Neural cell (in vitro differentiated cells): Measurements from ENCODE around the gene RBM10. TPM values are rescaled to one million over a fixed set of nuclear protein-coding genes. Genes with fewer than 3 reads are reported as not detected.

Experiments
- H2AFZ ChIP-seq: fragments of 200-600, 300-800 bp; sonication (generic), shearing (Covaris generic); 2 replicates; pipeline ENCODE4 v1.6.0; 2014; ENCODE audit warnings: low read depth, mild to moderate bottlenecking, antibody characterized with exemption, low read length, moderate library complexity
- H3F3A ChIP-seq: fragments of 200-600 bp; shearing (Covaris generic); 2 replicates; pipeline ENCODE4 v1.6.1; 2016; ENCODE audit warnings: mild to moderate bottlenecking, moderate library complexity, mixed read lengths, antibody characterized with exemption, low read length; ENCODE audit not compliant: insufficient read depth, poor library complexity, severe bottlenecking
- H3K27ac ChIP-seq: fragments of 200-600, 300-800 bp; sonication (generic), shearing (Covaris generic); 2 replicates; pipeline ENCODE4 v1.5.1; 2014; ENCODE audit warnings: mild to moderate bottlenecking, low read length, moderate library complexity
- H3K27me3 ChIP-seq: fragments of 300-800, 200-600 bp; sonication (generic), shearing (Covaris generic); 2 replicates; pipeline ENCODE4 v1.6.0; 2014; ENCODE audit warnings: mild to moderate bottlenecking, low read depth, low read length, moderate library complexity; ENCODE audit not compliant: insufficient read depth
- H3K36me3 ChIP-seq: fragments of 300-800, 200-600 bp; sonication (generic), shearing (Covaris generic); 2 replicates; pipeline ENCODE4 v1.5.1; 2014; ENCODE audit warnings: mild to moderate bottlenecking, antibody characterized with exemption, low read length, moderate library complexity; ENCODE audit not compliant: insufficient read depth
- H3K4me2 ChIP-seq: fragments of 300-800, 200-600 bp; sonication (generic), shearing (Covaris generic); 2 replicates; pipeline ENCODE4 v1.6.0; 2014; ENCODE audit warnings: mild to moderate bottlenecking, low read length
- H3K4me3 ChIP-seq: fragments of 300-800, 200-600 bp; sonication (generic), shearing (Covaris generic); 2 replicates; pipeline ENCODE4 v1.5.1; 2014; ENCODE audit warnings: mild to moderate bottlenecking, low read length, moderate library complexity
- H3K79me2 ChIP-seq: fragments of 200-600 bp; shearing (Covaris generic); replicated peaks from 2 replicates; pipeline ENCODE4 v1.6.0; 2014; ENCODE audit warnings: mild to moderate bottlenecking, low read length, moderate library complexity; ENCODE audit not compliant: insufficient read depth
- H3K9ac ChIP-seq: fragments of 300-800, 200-600 bp; sonication (generic), shearing (Covaris generic); 2 replicates; pipeline ENCODE4 v1.6.1; 2016; ENCODE audit warnings: mild to moderate bottlenecking, low read length, mixed read lengths
- H3K9me2 ChIP-seq: fragments of 200-600 bp; shearing (Covaris generic); 2 replicates; pipeline ENCODE4 v1.6.1; 2016; ENCODE audit warnings: mild to moderate bottlenecking, low read length, mixed read lengths; ENCODE audit not compliant: insufficient read depth
- H3K9me3 ChIP-seq: fragments of 200-600, 300-800 bp; sonication (generic), shearing (Covaris generic); 2 replicates; pipeline ENCODE4 v1.6.1; 2016; ENCODE audit warnings: mild to moderate bottlenecking, mixed run types, low read length, moderate library complexity, mixed read lengths
- H4K20me1 ChIP-seq: fragments of 200-600 bp; shearing (Covaris generic); 2 replicates; pipeline ENCODE4 v1.6.1; 2016; ENCODE audit warnings: mild to moderate bottlenecking, mixed run types; ENCODE audit not compliant: insufficient read depth
- CTCF ChIP-seq: fragments of 450-650 bp; IDR thresholded peaks from 2 replicates; pipeline ENCODE4 v1.5.1; 2014; ENCODE audit warnings: antibody characterized with exemption, mild to moderate bottlenecking, moderate library complexity; ENCODE audit not compliant: poor library complexity, severe bottlenecking
- EP300 ChIP-seq: fragments of 450-650 bp; conservative IDR thresholded peaks from 2 replicates; pipeline ENCODE4 v1.6.1; 2014; ENCODE audit warnings: antibody characterized with exemption, mild to moderate bottlenecking, moderate library complexity; ENCODE audit not compliant: poor library complexity, severe bottlenecking
- EZH2 ChIP-seq: fragments of 200-600, 300-800 bp; shearing (Covaris generic), sonication (generic); IDR thresholded peaks from 2 replicates; pipeline ENCODE4 v1.6.1; 2014; ENCODE audit warnings: antibody characterized with exemption, low read length, borderline replicate concordance, mild to moderate bottlenecking; ENCODE audit not compliant: insufficient read depth, poor library complexity, severe bottlenecking
- MXI1 ChIP-seq: fragments of 450-650 bp; conservative IDR thresholded peaks from 2 replicates; pipeline ENCODE4 v1.6.1; 2014; ENCODE audit warnings: antibody characterized with exemption, mild to moderate bottlenecking; ENCODE audit not compliant: poor library complexity, severe bottlenecking
- POLR2AphosphoS5 ChIP-seq: IDR thresholded peaks from 2 replicates; pipeline ENCODE4 v1.6.1; 2012
- RAD21 ChIP-seq: fragments of 450-650 bp; conservative IDR thresholded peaks from 2 replicates; pipeline ENCODE4 v1.6.1; 2014; ENCODE audit warnings: antibody characterized with exemption, mild to moderate bottlenecking, moderate library complexity
- SMC3 ChIP-seq: fragments of 450-650 bp; conservative IDR thresholded peaks from 2 replicates; pipeline ENCODE4 v1.6.1; 2014; ENCODE audit warnings: antibody characterized with exemption, mild to moderate bottlenecking, moderate library complexity; ENCODE audit not compliant: poor library complexity
- TAF1 ChIP-seq: IDR thresholded peaks from 2 replicates; pipeline ENCODE4 v1.6.1; 2012; ENCODE audit warnings: low read depth
- polyA plus RNA-seq: library from polyadenylated mRNA; depleted of rRNA; stranded (reverse); fragments of >200 nt; gene quantifications from 2 replicates; pipeline ENCODE4 v1.2.3, GENCODE V29; 2014
- TF ChIP-seq, protein P1 (sequence below): IDR thresholded peaks from 2 replicates; pipeline ENCODE4 v1.6.1; 2012; ENCODE audit warnings: borderline replicate concordance

Gene RBM10
- polyA plus RNA-seq, 1 donor from 2014 or later = 53.1 TPM

GRCh38 chrX:47182106-47182700, 37.2 kb downstream of the RBM10 start:
- H3K79me2 ChIP-seq = no peaks in the 10 kb centered on the region

GRCh38 chrX:47184486-47184885, 39.5 kb downstream of the RBM10 start:
- Histone ChIP-seq H3K27me3 (no peaks in the 10 kb centered on the region), H3K36me3 (no peaks in the 10 kb centered on the region)
- TF ChIP-seq EP300 = no peak
- no peak for TF ChIP-seq RAD21
- TF ChIP-seq MXI1 = no peak
- TF ChIP-seq CTCF = no peak
- no peak for TF ChIP-seq POLR2AphosphoS5
- TF ChIP-seq, protein P1, sequence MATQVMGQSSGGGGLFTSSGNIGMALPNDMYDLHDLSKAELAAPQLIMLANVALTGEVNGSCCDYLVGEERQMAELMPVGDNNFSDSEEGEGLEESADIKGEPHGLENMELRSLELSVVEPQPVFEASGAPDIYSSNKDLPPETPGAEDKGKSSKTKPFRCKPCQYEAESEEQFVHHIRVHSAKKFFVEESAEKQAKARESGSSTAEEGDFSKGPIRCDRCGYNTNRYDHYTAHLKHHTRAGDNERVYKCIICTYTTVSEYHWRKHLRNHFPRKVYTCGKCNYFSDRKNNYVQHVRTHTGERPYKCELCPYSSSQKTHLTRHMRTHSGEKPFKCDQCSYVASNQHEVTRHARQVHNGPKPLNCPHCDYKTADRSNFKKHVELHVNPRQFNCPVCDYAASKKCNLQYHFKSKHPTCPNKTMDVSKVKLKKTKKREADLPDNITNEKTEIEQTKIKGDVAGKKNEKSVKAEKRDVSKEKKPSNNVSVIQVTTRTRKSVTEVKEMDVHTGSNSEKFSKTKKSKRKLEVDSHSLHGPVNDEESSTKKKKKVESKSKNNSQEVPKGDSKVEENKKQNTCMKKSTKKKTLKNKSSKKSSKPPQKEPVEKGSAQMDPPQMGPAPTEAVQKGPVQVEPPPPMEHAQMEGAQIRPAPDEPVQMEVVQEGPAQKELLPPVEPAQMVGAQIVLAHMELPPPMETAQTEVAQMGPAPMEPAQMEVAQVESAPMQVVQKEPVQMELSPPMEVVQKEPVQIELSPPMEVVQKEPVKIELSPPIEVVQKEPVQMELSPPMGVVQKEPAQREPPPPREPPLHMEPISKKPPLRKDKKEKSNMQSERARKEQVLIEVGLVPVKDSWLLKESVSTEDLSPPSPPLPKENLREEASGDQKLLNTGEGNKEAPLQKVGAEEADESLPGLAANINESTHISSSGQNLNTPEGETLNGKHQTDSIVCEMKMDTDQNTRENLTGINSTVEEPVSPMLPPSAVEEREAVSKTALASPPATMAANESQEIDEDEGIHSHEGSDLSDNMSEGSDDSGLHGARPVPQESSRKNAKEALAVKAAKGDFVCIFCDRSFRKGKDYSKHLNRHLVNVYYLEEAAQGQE = no peak
- no peak for TF ChIP-seq SMC3
- TF ChIP-seq TAF1 = no peak

More at GRCh38 chrX:47182106-47182700, 37.2 kb downstream of the RBM10 start:
- H3K4me3 ChIP-seq = no peak overlapping the region
- no peaks in the 10 kb centered on the region for H3F3A ChIP-seq
- H3K9me3 ChIP-seq = no peaks in the 10 kb centered on the region
- no peak overlapping the region for H3K27ac ChIP-seq
- H3K36me3 ChIP-seq = no peaks in the 10 kb centered on the region
- H4K20me1 ChIP-seq = no peaks in the 10 kb centered on the region
- H3K9ac ChIP-seq = no peak overlapping the region
- H3K27me3 ChIP-seq = no peaks in the 10 kb centered on the region
- no peak overlapping the region for H3K4me2 ChIP-seq
- H2AFZ ChIP-seq = no peak overlapping the region
- TF ChIP-seq CTCF = no peak
- TF ChIP-seq TAF1 = no peak
- TF ChIP-seq, protein P1 = no peak
- no peak for TF ChIP-seq SMC3
- no peak for TF ChIP-seq EP300
- no peak for TF ChIP-seq EZH2
- no peak for TF ChIP-seq POLR2AphosphoS5
- no peak for TF ChIP-seq RAD21
- no peak for TF ChIP-seq MXI1
- no peaks in the 10 kb centered on the region for H3K9me2 ChIP-seq

More at GRCh38 chrX:47184486-47184885, 39.5 kb downstream of the RBM10 start:
- Histone ChIP-seq H3K27ac (no peak overlapping the region), H3K9me2 (no peaks in the 10 kb centered on the region), H3K79me2 (no peaks in the 10 kb centered on the region), H3K4me2 (no peak overlapping the region), H3K9ac (no peak overlapping the region), H3F3A (no peaks in the 10 kb centered on the region), H4K20me1 (no peaks in the 10 kb centered on the region), H3K4me3 (no peak overlapping the region), H2AFZ (no peak overlapping the region), H3K9me3 (no peaks in the 10 kb centered on the region)
